Endothelial cell of umbilical vein (primary cell): ENCODE data around the gene CMSS1. TPM values are rescaled to one million over a fixed set of nuclear protein-coding genes. Genes with fewer than 3 reads are reported as not detected.

ENCODE experiments used
- BruUV-seq: library from RNA; stranded (reverse); fragments of 400-500 nt; replicated peaks from 2 replicates; lab custom pipeline; 2021; lab: Mats Ljungman, UMichigan
- CTCF ChIA-PET: fragments of 300-600, 350-600 bp; sonication (Branson Sonifier 250); formaldehyde crosslinking; loops from one replicate; lab custom pipeline; 2021; ENCODE audit warnings: antibody characterized with exemption, inconsistent platforms; lab: Charles Lee
- POLR2A ChIA-PET: fragments of 300-600, 350-600 bp; sonication (Branson Sonifier 250); formaldehyde crosslinking; loops from one replicate; lab custom pipeline; 2021; ENCODE audit warnings: antibody characterized with exemption, inconsistent platforms; lab: Charles Lee
- DNase-seq: peaks from one replicate; pipeline ENCODE4 v3.0.0-alpha.2; 2011; ENCODE audit warnings: low read depth, low spot score
- FAIRE-seq: peaks from 2 replicates; lab custom pipeline; 2011; peaks lifted over from hg19 to GRCh38; lab: Jason Lieb, UNC
- H2AFZ ChIP-seq: 2 replicates; pipeline ENCODE4 v1.6.0; 2012; ENCODE audit warnings: low read depth, low read length, control low read depth, inconsistent platforms
- H3K27ac ChIP-seq: 2 replicates; pipeline ENCODE4 v1.5.1; 2011; ENCODE audit warnings: low read depth, mild to moderate bottlenecking, control low read depth, low read length, moderate library complexity; ENCODE audit not compliant: insufficient read depth
- H3K27me3 ChIP-seq, 2 experiments: 2 replicates each; pipeline versions ENCODE4 v1.6.0 to v1.6.1; 2011; ENCODE audit warnings: low read length in 2 of 2, mixed read lengths in 1 of 2; ENCODE audit not compliant: control insufficient read depth in 2 of 2, insufficient read depth in 2 of 2
- H3K36me3 ChIP-seq, 2 experiments: 2 replicates in 1 of 2; 3 replicates in 1 of 2; pipeline ENCODE4 v1.5.1; 2011; ENCODE audit warnings: low read length in 2 of 2, mild to moderate bottlenecking in 1 of 2, moderate library complexity in 1 of 2; ENCODE audit not compliant: control insufficient read depth in 2 of 2, insufficient read depth in 2 of 2; ENCODE audit errors: extremely low read depth in 1 of 2
- H3K4me1 ChIP-seq: 3 replicates; pipeline ENCODE4 v1.5.1; 2011; ENCODE audit warnings: mild to moderate bottlenecking, low read length; ENCODE audit not compliant: control insufficient read depth, insufficient read depth; ENCODE audit errors: extremely low read depth
- H3K4me2 ChIP-seq: 2 replicates; pipeline ENCODE4 v1.6.1; 2011; ENCODE audit warnings: low read length, control low read depth, mixed read lengths; ENCODE audit not compliant: insufficient read depth
- H3K4me3 ChIP-seq, 3 experiments: fragments of 200-600 bp in 1 of 3; sonication (generic), shearing (Covaris generic) in 1 of 3; replicated peaks in 1 of 3; 2 replicates each; pipeline ENCODE4 v1.5.1; 2011 to 2016; ENCODE audit warnings: control low read depth in 3 of 3, low read length in 3 of 3, mild to moderate bottlenecking in 2 of 3, inconsistent platforms in 1 of 3, low read depth in 1 of 3, moderate library complexity in 1 of 3; ENCODE audit not compliant: insufficient read depth in 1 of 3
- H3K79me2 ChIP-seq: 2 replicates; pipeline ENCODE4 v1.6.0; 2012; ENCODE audit warnings: low read length, inconsistent platforms; ENCODE audit not compliant: control insufficient read depth, insufficient read depth
- H3K9ac ChIP-seq: replicated peaks from 2 replicates; pipeline ENCODE3; 2011; ENCODE audit warnings: low read length, control low read depth; ENCODE audit not compliant: insufficient read depth; ENCODE audit errors: extremely low read depth
- H3K9me1 ChIP-seq: replicated peaks from 3 replicates; pipeline ENCODE4 v1.6.0; 2011; ENCODE audit warnings: mild to moderate bottlenecking, low read length; ENCODE audit not compliant: control insufficient read depth, insufficient read depth; ENCODE audit errors: extremely low read depth
- H3K9me3 ChIP-seq: replicated peaks from 2 replicates; pipeline ENCODE4 v1.5.1; 2012; ENCODE audit warnings: low read length, inconsistent platforms; ENCODE audit not compliant: control insufficient read depth, insufficient read depth
- H4K20me1 ChIP-seq: replicated peaks from 2 replicates; pipeline ENCODE3; 2011; ENCODE audit warnings: mild to moderate bottlenecking, low read length; ENCODE audit not compliant: control insufficient read depth, insufficient read depth; ENCODE audit errors: extremely low read depth
- CTCF ChIP-seq, 2 donors: IDR thresholded peaks; 1 replicate in 1 of 2; 2 replicates in 1 of 2; pipeline ENCODE4 v1.5.1; 2011; ENCODE audit warnings: low read length in 2 of 2, mild to moderate bottlenecking in 2 of 2, moderate library complexity in 2 of 2, control low read depth in 1 of 2, inconsistent platforms in 1 of 2, low read depth in 1 of 2; ENCODE audit not compliant: insufficient read depth in 1 of 2; ENCODE audit errors: extremely low read depth in 1 of 2
- EZH2 ChIP-seq: IDR thresholded peaks from 2 replicates; pipeline ENCODE4 v1.6.1; 2012; ENCODE audit warnings: borderline replicate concordance, low read depth, mild to moderate bottlenecking, moderate library complexity, low read length, inconsistent platforms; ENCODE audit not compliant: severe bottlenecking
- FOS ChIP-seq: IDR thresholded peaks from 2 replicates; pipeline ENCODE4 v1.6.1; 2011; ENCODE audit warnings: mild to moderate bottlenecking, low read length, moderate library complexity, borderline replicate concordance; ENCODE audit not compliant: insufficient read depth
- GATA2 ChIP-seq: IDR thresholded peaks from 2 replicates; pipeline ENCODE4 v1.7.0; 2011; ENCODE audit warnings: low read depth, mild to moderate bottlenecking, moderate library complexity, mixed read lengths, low read length; ENCODE audit not compliant: insufficient read length, insufficient read depth
- JUN ChIP-seq: IDR thresholded peaks from 2 replicates; pipeline ENCODE4 v1.6.1; 2011; ENCODE audit warnings: borderline replicate concordance, low read depth; ENCODE audit not compliant: insufficient read length, insufficient read depth
- MYC ChIP-seq: IDR thresholded peaks from one replicate; pipeline ENCODE4 v1.6.1; 2011; ENCODE audit warnings: mild to moderate bottlenecking, low read depth, low read length
- POLR2A ChIP-seq: IDR thresholded peaks from 2 replicates; pipeline ENCODE4 v1.6.1; 2012; ENCODE audit warnings: low read depth, mild to moderate bottlenecking, control low read depth, low read length
- POLR2AphosphoS5 ChIP-seq: IDR thresholded peaks from 2 replicates; pipeline ENCODE4 v1.6.1; 2012; ENCODE audit warnings: low read depth, mild to moderate bottlenecking, control low read depth, low read length, moderate library complexity; ENCODE audit not compliant: insufficient read depth
- dilution Hi-C: fragments of 300-500 bp; cut with MboI; formaldehyde crosslinking; loops from one replicate; pipeline ENCODE4 v1.15.0; 2019; ENCODE audit warnings: low sequenced_read_pairs; ENCODE audit not compliant: extremely low pct_ligation_motif_present
- intact Hi-C: fragments of 100-400 bp; cut with micrococcal nuclease; formaldehyde crosslinking; loops from one replicate; pipeline ENCODE4 v1.10.0; 2022
- polyA plus RNA-seq, 4 experiments: library from polyadenylated mRNA; depleted of rRNA in 3 of 4; stranded (reverse) in 3 of 4; unstranded in 1 of 4; fragments of >200 nt; gene quantifications; 2 replicates each; pipeline versions ENCODE4 v1.2.1 to v1.2.3, GENCODE V29; 2011 to 2012; ENCODE audit warnings: missing spikeins in 1 of 4
- total RNA-seq: library from RNA; stranded (reverse); gene quantifications from 2 replicates; pipeline ENCODE4 v1.2.3, GENCODE V29; 2021
- TF ChIP-seq, protein P1 (sequence below): IDR thresholded peaks from 2 replicates; pipeline ENCODE4 v1.6.1; 2011; ENCODE audit not compliant: insufficient read depth, insufficient read length

Gene CMSS1
- total and polyA plus RNA-seq, 2 donors (not counting 3 experiments of a cell fraction or from before 2014, with no cell fraction given) = 9.7 to 60.6 TPM

- DNase-seq (no peak), FAIRE-seq (no peak)
- Histone ChIP-seq H3K4me2 (no peak overlapping the region), H3K9me1 (peaks cover 4% of the 10 kb centered on the region), H3K27me3 (no peaks in the 10 kb centered on the region), H3K4me1 (peaks cover 52% of the 10 kb centered on the region), H4K20me1 (peaks cover 10% of the 10 kb centered on the region), H3K36me3 (peaks cover 0 to 4% of the 10 kb centered on the region in 2 experiments), H2AFZ (no peak overlapping the region), H3K9me3 (no peaks in the 10 kb centered on the region), H3K27ac (no peak overlapping the region), H3K4me3 (no peak overlapping the region), H3K9ac (no peak overlapping the region), H3K79me2 (peaks cover 84% of the 10 kb centered on the region)
- dilution Hi-C loops = no loop called here
- ChIA-PET POLR2A (no interaction called here), CTCF (interaction anchor here (1.2 to 2.9 kb wide), 6 partner anchors 11 to 383 kb away, joined by 3 to 9 read pairs (median 5); no protein-coding TSS in a partner anchor)
- no peak for TF ChIP-seq POLR2AphosphoS5
- TF ChIP-seq JUN = no peak
- TF ChIP-seq CTCF (IDR thresholded peaks at IDR 0.05; ENCODE audit: extremely low read depth in 1 of 2, insufficient read depth in 1 of 2, low read depth in 1 of 2, low read length in 2 of 2) = no peak
- TF ChIP-seq, protein P1, sequence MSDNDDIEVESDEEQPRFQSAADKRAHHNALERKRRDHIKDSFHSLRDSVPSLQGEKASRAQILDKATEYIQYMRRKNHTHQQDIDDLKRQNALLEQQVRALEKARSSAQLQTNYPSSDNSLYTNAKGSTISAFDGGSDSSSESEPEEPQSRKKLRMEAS = no peak
- no peak for TF ChIP-seq FOS
- no peak for TF ChIP-seq POLR2A
- no peak for TF ChIP-seq MYC
- no peak for TF ChIP-seq EZH2
- TF ChIP-seq GATA2 = no peak
- intact Hi-C loops = loop anchor here (5.0 kb wide), 2 partner anchors 197 to 287 kb away; no protein-coding TSS in a partner anchor
- no TSS peak for BruUV-seq
These were observed 53.0 kb downstream of the CMSS1 start for GRCh38 chr3:99870712-99871111.
